GM12878 (cell line): ENCODE data around the gene CCNB3. TPM values are rescaled to one million over a fixed set of nuclear protein-coding genes. Genes with fewer than 3 reads are reported as not detected.

ENCODE experiments used
- ATAC-seq: fragments of 200-7000 bp; cut with Tn5 transposase; 3 replicates; pipeline ENCODE4 v1.9.1; 2020; ENCODE audit warnings: mild to moderate bottlenecking, moderate library complexity
- BruUV-seq: library from RNA; stranded (reverse); fragments of 400-500 nt; replicated peaks from 2 replicates; lab custom pipeline; 2021; lab: Mats Ljungman, UMichigan
- CTCF ChIA-PET: fragments of 300-600 bp; sonication (Branson Sonifier 250); formaldehyde crosslinking; extraction: SDS; loops from one replicate; lab custom pipeline; 2021; ENCODE audit warnings: inconsistent platforms; lab: Yijun Ruan, JAX
- POLR2A ChIA-PET: fragments of 350-600 bp; formaldehyde crosslinking; extraction: SDS; loops from one replicate; lab custom pipeline; 2021; ENCODE audit warnings: inconsistent platforms; lab: Charles Lee
- RAD21 ChIA-PET: fragments of 300-600 bp; sonication (Branson Sonifier 250); formaldehyde crosslinking; loops from one replicate; lab custom pipeline; 2023; ENCODE audit warnings: antibody characterized with exemption; ENCODE audit not compliant: unreplicated experiment; lab: Charles Lee
- SMC1A ChIA-PET: fragments of 300-600 bp; sonication (Branson Sonifier 250); formaldehyde crosslinking; loops from one replicate; lab custom pipeline; 2023; ENCODE audit not compliant: unreplicated experiment, uncharacterized antibody; lab: Charles Lee
- DNase-seq: peaks from one replicate; pipeline ENCODE4 v3.0.0-alpha.2; 2011; ENCODE audit warnings: low read depth, low spot score
- FAIRE-seq: peaks from 3 replicates; lab custom pipeline; 2011; peaks lifted over from hg19 to GRCh38; lab: Jason Lieb, UNC
- H2AFZ ChIP-seq: 2 replicates; pipeline ENCODE4 v1.6.0; 2011; ENCODE audit warnings: low read depth, low read length, control low read depth; ENCODE audit not compliant: control insufficient read depth
- H3K27ac ChIP-seq: 2 replicates; pipeline ENCODE4 v1.5.1; 2011; ENCODE audit warnings: control low read depth; ENCODE audit not compliant: control insufficient read depth, insufficient read depth
- H3K27me3 ChIP-seq, 2 experiments: replicated peaks in 1 of 2; 2 replicates each; pipeline versions ENCODE4 v1.6.0 to v1.6.1; 2011; ENCODE audit warnings: low read length in 1 of 2; ENCODE audit not compliant: control insufficient read depth in 2 of 2, insufficient read depth in 2 of 2
- H3K36me3 ChIP-seq, 2 experiments: 2 replicates each; pipeline ENCODE4 v1.5.1; 2011; ENCODE audit warnings: low read length in 1 of 2; ENCODE audit not compliant: control insufficient read depth in 2 of 2, insufficient read depth in 2 of 2
- H3K4me1 ChIP-seq: 2 replicates; pipeline ENCODE4 v1.6.1; 2011; ENCODE audit warnings: mild to moderate bottlenecking, low read length, moderate library complexity, mixed read lengths; ENCODE audit not compliant: control insufficient read depth, insufficient read depth
- H3K4me2 ChIP-seq: 2 replicates; pipeline ENCODE4 v1.6.0; 2011; ENCODE audit warnings: control low read depth; ENCODE audit not compliant: control insufficient read depth, insufficient read depth
- H3K4me3 ChIP-seq: fragments of 200-600 bp; sonication (generic); 2 replicates; pipeline ENCODE4 v1.5.1; 2016
- H3K79me2 ChIP-seq: 2 replicates; pipeline ENCODE4 v1.6.0; 2011; ENCODE audit warnings: low read length; ENCODE audit not compliant: control insufficient read depth, insufficient read depth
- H3K9ac ChIP-seq: 2 replicates; pipeline ENCODE4 v1.8.0; 2011; ENCODE audit warnings: low read length, control low read depth, mixed read lengths; ENCODE audit not compliant: control insufficient read depth, insufficient read depth
- H3K9me3 ChIP-seq: replicated peaks from 3 replicates; pipeline ENCODE4 v1.5.1; 2011; ENCODE audit warnings: mild to moderate bottlenecking, low read length; ENCODE audit not compliant: control insufficient read depth, insufficient read depth
- H4K20me1 ChIP-seq: 2 replicates; pipeline ENCODE4 v1.6.0; 2011; ENCODE audit not compliant: control insufficient read depth, insufficient read depth
- BACH1 ChIP-seq: fragments of 450-650 bp; IDR thresholded peaks from 2 replicates; pipeline ENCODE4 v1.6.1; 2017; ENCODE audit warnings: mild to moderate bottlenecking, borderline replicate concordance
- BCL11A ChIP-seq: IDR thresholded peaks from 2 replicates; pipeline ENCODE4 v1.6.1; 2011; ENCODE audit warnings: low read depth, low read length
- JUNB ChIP-seq: IDR thresholded peaks from 2 replicates; pipeline ENCODE4 v1.6.1; 2016; ENCODE audit warnings: antibody characterized with exemption, mild to moderate bottlenecking
- KAT2A ChIP-seq: conservative IDR thresholded peaks from 2 replicates; pipeline ENCODE4 v1.6.1; 2011; ENCODE audit warnings: low read depth, low read length; ENCODE audit not compliant: control insufficient read depth
- KLF5 ChIP-seq: fragments of 450-650 bp; IDR thresholded peaks from 2 replicates; pipeline ENCODE4 v1.6.1; 2014; ENCODE audit warnings: mild to moderate bottlenecking; ENCODE audit not compliant: partially characterized antibody
- STAT3 ChIP-seq: IDR thresholded peaks from 2 replicates; pipeline ENCODE4 v1.6.1; 2011; ENCODE audit warnings: low read depth, low read length, improper control_type of control experiment
- WGBS: methylation state at CpG from one replicate; pipeline ENCODE4 v1.1.6; 2016; ENCODE audit warnings: low lambda C conversion rate; ENCODE audit not compliant: insufficient replicate concordance, insufficient coverage; ENCODE audit errors: missing lambda C conversion rate; 5-methylcytosine and 5-hydroxymethylcytosine counted together
- in situ Hi-C: fragments of 300-500 bp; cut with MboI; formaldehyde crosslinking; loops from 9 replicates; pipeline ENCODE4 v1.14.3; 2018; ENCODE audit warnings: mixed read lengths
- intact Hi-C: fragments of 100-400 bp; cut with micrococcal nuclease; formaldehyde crosslinking; loops from one replicate; pipeline ENCODE4 v1.14.2; 2022; ENCODE audit not compliant: unreplicated experiment
- polyA plus RNA-seq, 11 experiments: library from polyadenylated mRNA; depleted of rRNA in 4 of 11; unstranded in 6 of 11; stranded (reverse) in 5 of 11; fragments of >200 nt; fragmentation: Nextera tagmentation in 4 of 11; fragmentation: Illumina TruSeq in 1 of 11; extraction: Ambion mirVana in 4 of 11; extraction: Trizol in 1 of 11; gene quantifications; 1 replicate in 1 of 11; 2 replicates in 10 of 11; pipeline versions ENCODE4 v1.2.1 to v1.2.3, GENCODE V29; 2011 to 2016; ENCODE audit warnings: inconsistent platforms in 2 of 11, missing spikeins in 2 of 11, low read depth in 1 of 11
- total RNA-seq, 4 experiments: library from RNA; depleted of rRNA in 3 of 4; stranded (reverse); fragments of >200 nt in 3 of 4; fragmentation: Illumina TruSeq in 1 of 4; extraction: Trizol in 1 of 4; gene quantifications; 2 replicates each; pipeline versions ENCODE4 v1.2.1 to v1.2.3, GENCODE V29; 2013 to 2021
- TF ChIP-seq, protein P1 (sequence below): IDR thresholded peaks from 2 replicates; pipeline ENCODE4 v1.6.1; 2012; ENCODE audit warnings: low read depth, low read length, improper control_type of control experiment
- TF ChIP-seq, protein P2 (sequence below): fragments of 450-650 bp; IDR thresholded peaks from 2 replicates; pipeline ENCODE4 v1.6.1; 2016; ENCODE audit warnings: mild to moderate bottlenecking
- TF ChIP-seq, protein P3 (sequence below): fragments of 450-650 bp; IDR thresholded peaks from 2 replicates; pipeline ENCODE4 v1.6.1; 2014; ENCODE audit warnings: mild to moderate bottlenecking

The CCNB3 gene
- total and polyA plus RNA-seq, 10 of the 15 experiments (the other 5 are each of a cell fraction or from before 2014, with no cell fraction given) = 0.09 to 0.49 (median 0.16) TPM; not detected in 3

DNA sequence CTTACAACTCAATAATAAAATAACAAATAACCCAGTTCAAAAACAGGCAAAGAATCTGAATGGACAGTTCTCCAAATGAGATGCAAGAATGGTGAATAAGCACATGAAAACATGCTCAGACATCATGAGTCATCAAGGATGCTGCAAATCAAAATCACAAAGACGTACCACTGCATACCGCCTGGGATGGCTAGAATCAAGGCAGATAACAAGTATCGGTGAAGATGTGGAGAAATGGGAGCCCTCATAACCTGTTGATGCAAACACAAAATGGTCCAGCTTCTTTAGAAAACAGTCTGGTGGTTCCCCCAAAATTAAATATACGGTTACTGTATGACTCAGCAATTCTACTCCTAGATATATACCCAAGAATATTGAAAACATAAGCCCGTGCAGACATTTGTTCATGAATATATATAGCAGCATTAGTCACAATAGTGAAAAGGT, 36.3 kb upstream of the CCNB3 start:
- RAD21 ChIA-PET = no interaction called here
- H3K27ac ChIP-seq = no peak overlapping the region
- TF ChIP-seq JUNB = peak; percentile 47
- peak; percentile 57; the same call in 1 of the 2 replicates for TF ChIP-seq BACH1
- TF ChIP-seq, protein P1, sequence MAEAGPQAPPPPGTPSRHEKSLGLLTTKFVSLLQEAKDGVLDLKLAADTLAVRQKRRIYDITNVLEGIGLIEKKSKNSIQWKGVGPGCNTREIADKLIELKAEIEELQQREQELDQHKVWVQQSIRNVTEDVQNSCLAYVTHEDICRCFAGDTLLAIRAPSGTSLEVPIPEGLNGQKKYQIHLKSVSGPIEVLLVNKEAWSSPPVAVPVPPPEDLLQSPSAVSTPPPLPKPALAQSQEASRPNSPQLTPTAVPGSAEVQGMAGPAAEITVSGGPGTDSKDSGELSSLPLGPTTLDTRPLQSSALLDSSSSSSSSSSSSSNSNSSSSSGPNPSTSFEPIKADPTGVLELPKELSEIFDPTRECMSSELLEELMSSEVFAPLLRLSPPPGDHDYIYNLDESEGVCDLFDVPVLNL = no peak
- no peak for TF ChIP-seq KLF5
- TF ChIP-seq, all 136 proteins: peak for 2
- Histone ChIP-seq H3K9ac (no peak overlapping the region), H3K79me2 (no peaks in the 10 kb centered on the region), H3K27me3 (no peaks in the 10 kb centered on the region), H3K9me3 (no peaks in the 10 kb centered on the region), H3K4me2 (no peak overlapping the region), H4K20me1 (no peaks in the 10 kb centered on the region), H3K4me3 (no peak overlapping the region), H3K4me1 (no peaks in the 10 kb centered on the region; the same call in 1 of the 2 replicates), H2AFZ (no peak overlapping the region), H3K36me3 (no peaks in the 10 kb centered on the region)
- intact Hi-C loops = no loop called here
- ATAC-seq (peak; percentile 66), DNase-seq (no peak), FAIRE-seq (no peak)
- 47% methylated on average over 5 of the region's 5 CpGs for WGBS
- CTCF ChIA-PET = no interaction called here
- POLR2A ChIA-PET = no interaction called here
- SMC1A ChIA-PET = no interaction called here
- BruUV-seq = no TSS peak
- in situ Hi-C loops = no loop called here

DNA sequence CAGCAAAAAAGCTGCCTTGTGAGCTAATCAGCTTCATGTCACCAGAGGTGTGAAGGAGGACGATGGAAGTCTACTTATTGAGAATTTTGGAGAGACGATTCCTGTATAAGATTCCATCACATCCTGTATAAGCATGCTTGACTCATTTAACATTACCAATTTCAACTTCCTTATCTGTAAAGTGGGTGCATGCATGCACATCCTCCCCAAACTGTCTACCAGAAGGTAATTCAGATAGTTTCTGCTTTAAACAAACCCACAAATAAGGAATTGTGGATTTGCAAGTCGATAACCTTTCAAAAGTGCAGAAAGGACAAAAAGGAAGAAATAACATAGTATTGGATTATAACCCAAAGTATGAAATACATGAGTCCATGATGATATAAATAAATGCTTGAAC, 34.8 kb upstream of the CCNB3 start:
- Histone ChIP-seq H4K20me1 (no peaks in the 10 kb centered on the region), H3K4me3 (no peak overlapping the region), H3K36me3 (no peaks in the 10 kb centered on the region), H3K27me3 (no peaks in the 10 kb centered on the region), H3K79me2 (no peaks in the 10 kb centered on the region), H3K9me3 (no peaks in the 10 kb centered on the region), H2AFZ (no peak overlapping the region), H3K27ac (no peak overlapping the region), H3K4me2 (no peak overlapping the region), H3K4me1 (no peaks in the 10 kb centered on the region; the same call in 1 of the 2 replicates), H3K9ac (no peak overlapping the region)
- no peak for DNase-seq
- ChIA-PET POLR2A (no interaction called here), CTCF (interaction anchor here (0.8 kb wide), 1 partner anchor 38 kb away, joined by 3 read pairs; no protein-coding TSS in a partner anchor), SMC1A (no interaction called here), RAD21 (interaction anchor here (0.7 kb wide), 1 partner anchor 979 kb away, joined by 3 read pairs; no protein-coding TSS in a partner anchor)
- no peak for ATAC-seq
- TF ChIP-seq BCL11A (no peak), KAT2A (no peak), STAT3 (no peak)
- TF ChIP-seq, protein P2, sequence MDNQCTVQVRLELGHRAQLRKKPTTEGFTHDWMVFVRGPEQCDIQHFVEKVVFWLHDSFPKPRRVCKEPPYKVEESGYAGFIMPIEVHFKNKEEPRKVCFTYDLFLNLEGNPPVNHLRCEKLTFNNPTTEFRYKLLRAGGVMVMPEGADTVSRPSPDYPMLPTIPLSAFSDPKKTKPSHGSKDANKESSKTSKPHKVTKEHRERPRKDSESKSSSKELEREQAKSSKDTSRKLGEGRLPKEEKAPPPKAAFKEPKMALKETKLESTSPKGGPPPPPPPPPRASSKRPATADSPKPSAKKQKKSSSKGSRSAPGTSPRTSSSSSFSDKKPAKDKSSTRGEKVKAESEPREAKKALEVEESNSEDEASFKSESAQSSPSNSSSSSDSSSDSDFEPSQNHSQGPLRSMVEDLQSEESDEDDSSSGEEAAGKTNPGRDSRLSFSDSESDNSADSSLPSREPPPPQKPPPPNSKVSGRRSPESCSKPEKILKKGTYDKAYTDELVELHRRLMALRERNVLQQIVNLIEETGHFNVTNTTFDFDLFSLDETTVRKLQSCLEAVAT = no peak
- TF ChIP-seq, protein P3, sequence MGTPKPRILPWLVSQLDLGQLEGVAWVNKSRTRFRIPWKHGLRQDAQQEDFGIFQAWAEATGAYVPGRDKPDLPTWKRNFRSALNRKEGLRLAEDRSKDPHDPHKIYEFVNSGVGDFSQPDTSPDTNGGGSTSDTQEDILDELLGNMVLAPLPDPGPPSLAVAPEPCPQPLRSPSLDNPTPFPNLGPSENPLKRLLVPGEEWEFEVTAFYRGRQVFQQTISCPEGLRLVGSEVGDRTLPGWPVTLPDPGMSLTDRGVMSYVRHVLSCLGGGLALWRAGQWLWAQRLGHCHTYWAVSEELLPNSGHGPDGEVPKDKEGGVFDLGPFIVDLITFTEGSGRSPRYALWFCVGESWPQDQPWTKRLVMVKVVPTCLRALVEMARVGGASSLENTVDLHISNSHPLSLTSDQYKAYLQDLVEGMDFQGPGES = no peak
- intact Hi-C loops = no loop called here
- in situ Hi-C loops = no loop called here
- WGBS = 19% methylated on average over 3 of the region's 3 CpGs
- no TSS peak for BruUV-seq
- no peak for FAIRE-seq
